HG03558 (cell line): ENCODE results near the gene STYK1.
A peak's percentile ranks its signal among the peaks of the same experiment; 100 is the strongest.
"Not testable (repeated sequence)": the region's sequence is repeated elsewhere in the genome, so short reads cannot be mapped to it uniquely, and the experiment has no call there.

Source experiments
- ATAC-seq: cut with Tn5 transposase; IDR thresholded peaks from one replicate; pipeline ENCODE4 v1.9.1; 2021; ENCODE audit warnings: moderate number of reproducible peaks; ENCODE audit not compliant: unreplicated experiment; ENCODE audit errors: extremely low read depth

STYK1 gene

DNA sequence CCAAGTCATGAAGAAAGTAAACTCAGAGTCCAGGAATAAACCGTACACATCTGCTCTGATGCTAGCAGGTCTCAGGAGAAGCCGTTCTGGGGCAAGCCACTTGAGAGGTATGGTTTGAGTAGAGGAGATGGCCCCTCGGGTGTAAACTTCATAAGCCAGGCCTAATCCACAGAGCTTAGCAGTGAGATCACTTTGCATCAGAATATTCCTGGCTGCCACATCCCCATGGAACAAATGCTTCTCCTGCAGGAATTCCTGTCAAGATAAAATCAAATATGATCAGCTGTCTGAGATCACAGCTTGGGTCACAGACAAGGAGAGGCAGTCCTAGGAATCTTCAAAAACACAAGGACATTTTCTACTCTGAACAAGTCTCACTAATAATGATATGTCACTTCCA, 49.2 kb downstream of the STYK1 start:
- ATAC-seq: no peak

DNA sequence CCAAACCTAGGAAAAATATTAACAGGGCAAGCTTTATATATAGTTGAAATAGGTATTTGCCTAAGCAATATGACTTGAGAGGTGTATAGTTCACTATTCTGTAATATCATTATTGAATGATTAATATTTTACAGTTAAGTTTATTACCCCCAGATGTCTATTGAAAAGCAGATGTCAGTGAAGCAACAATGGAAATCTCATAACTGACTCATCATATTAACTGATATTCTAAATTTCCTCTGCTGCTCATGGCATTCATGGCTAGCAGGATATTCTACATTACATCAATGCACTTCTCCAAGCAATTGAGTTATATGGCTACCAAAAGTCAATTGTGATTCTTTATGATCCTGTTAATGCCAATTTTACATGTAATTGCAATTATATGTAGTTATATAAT, 50.7 kb downstream of the STYK1 start:
- no peak for ATAC-seq

DNA sequence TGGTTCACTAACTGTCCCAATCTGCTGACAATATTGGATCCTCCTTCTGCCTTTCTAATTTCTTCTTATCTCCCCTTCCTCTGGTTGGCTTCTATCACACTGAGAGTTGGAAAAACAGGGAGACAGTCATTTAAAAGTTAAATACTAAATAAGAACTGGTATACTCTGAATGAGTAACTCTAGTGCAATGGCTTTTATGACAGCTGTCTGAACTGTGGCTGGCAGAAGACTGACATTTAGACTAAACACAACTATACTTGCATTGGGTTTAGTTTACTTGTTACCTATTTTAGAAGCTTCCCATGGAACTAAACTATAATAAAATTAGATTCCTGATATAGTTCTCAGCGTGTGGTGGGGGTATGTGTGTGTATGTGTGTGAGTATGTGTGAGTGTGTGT, 52.6 kb downstream of the STYK1 start:
- no peak for ATAC-seq

DNA sequence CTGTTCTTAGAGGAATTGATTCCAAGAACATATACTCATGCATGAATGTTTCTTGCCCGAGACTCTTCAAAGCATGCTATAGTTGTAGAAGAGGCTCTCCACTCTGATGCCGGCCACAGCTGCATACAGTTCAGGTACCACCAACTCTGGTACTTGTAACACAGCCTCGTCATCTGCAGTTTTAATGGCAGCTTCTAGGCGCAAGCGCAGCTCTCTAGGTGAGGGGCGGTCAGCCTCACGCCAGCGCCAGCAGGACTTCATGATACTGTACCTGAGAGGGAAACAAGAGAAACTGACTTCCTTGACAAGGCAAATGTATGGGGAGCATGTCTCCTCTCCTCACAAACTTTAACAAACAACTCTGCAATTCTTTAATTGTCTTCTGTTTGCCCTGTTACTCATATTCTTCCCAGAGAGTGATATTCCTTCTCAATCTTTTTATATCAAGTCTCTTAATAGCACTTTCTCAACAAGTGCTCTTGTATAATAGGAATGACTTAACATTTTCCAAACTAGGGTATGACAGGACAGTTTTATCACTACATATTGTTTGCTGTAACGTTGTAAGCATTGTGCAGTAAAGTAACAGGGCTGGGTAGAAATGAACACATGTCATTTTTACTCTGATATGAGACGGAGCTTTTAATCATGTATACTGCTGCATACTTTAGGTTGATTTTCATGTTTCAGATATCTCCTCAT, 53.6 kb downstream of the STYK1 start:
- no peak for ATAC-seq

DNA sequence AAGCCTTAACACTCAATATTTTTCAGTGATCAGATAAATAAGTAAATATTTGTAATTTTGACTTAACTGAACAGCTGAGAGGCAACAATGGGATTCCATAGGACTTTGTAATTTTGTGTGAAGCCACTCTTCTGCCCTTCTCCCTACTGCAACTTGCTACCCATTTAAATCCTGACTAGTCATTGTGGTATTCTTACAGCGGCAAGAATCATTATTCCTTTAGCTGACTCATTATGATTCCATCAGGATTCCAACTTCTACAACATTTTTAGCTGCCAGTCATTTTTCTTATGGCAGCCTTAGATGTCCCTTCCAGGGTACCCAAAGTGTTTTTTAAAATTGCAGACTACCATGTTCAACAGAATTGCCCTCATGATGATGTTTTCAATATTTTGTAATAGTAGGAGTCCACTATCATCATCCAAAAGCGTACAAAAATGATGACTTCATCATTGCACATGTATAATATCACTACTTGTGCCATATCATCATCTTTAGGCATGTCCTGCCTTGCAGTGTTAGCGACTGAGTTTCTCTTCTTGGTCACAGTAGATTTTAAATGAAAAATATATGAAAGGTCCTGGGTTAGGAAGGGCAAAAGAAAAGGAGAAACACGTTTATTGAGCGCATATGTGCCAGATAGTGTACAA, 55.4 kb downstream of the STYK1 start:
- no peak for ATAC-seq

DNA sequence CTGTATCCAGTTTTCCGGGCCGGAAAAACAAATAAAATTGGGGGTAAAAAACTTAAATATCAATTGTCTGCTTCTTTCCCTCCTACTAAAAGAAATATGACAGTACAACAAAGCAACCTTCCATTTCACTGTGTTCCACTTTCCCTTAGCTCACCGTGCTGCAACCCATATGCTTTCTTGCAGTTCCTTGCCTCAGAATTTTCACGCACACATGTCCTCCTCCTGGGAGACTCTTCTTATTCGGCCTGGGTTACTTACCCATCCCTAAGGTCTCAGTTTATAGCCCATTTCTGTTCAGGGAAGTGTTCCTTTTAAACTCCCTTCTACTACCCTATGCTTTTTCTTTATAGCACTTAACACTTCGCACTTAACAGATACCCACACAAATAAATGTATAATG, 56.0 kb downstream of the STYK1 start:
- no peak for ATAC-seq

DNA sequence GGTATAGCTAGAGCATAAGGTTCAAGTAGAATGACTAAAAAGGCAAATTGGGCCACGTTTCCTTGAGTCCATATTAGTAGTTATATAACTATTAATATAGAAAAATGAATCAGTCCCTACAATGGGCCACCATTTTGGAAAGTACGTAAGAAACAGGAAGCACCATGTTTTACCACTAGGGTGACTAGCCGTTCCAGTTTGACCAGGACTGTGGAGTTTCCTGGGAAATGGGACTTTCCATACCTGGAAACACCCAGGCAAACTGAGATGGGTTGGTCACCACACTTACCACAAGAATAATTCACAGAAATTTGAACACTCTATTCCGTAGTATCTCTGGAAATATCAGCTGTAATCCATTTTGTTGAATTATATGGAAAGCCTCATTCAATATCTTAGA, 58.3 kb downstream of the STYK1 start:
- ATAC-seq: no peak

DNA sequence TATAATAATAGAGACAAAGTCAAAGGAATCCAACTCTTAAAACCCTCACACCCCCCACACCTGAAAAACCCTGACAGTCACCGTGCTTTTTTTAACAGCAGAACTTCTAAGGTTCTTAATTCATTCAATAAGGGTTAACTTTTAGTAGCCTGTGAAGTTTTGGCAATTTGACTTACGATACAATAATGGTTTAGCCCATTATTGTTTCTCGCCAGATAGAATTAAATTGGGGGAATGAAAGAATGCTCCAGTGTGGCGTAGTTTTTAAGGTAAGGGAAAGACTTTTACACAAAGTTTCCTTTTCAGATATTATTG, 59.8 kb downstream of the STYK1 start:
- ATAC-seq: no peak

DNA sequence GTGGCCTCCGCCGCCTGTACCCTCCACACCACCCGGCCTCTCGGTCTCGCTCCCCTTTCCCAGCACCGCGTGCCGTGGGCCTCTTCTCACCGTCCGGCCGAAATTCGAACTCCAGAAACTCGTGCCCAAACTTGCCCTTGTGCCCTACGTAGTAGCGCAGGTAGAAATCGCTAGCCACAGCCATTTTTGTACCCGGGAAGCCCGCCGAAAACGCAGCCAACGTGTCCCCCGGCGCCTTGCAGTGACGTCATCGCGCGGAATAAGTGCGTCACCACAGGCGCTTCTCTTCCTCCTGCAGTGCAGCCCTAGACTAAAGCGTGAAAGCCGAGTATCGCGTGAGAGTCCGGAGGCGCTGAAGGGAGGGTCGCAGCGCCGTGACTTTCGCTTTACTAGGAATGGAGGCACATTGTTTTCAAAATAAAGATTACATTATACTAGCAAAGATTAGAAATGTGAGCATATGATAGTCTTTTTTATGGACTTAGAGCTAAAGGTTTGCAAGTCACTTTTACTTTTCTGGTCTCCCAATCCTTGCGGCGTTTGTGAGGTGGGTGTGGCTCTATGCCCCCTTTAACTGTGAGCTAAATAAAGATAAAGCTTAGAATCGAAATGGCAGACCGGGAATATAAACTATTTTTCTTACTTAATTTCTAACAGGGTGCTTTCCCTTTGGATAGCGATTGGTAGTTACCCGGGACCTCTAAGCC, 60.4 kb downstream of the STYK1 start, which contains the start of gene MAGOHB:
TSS of gene MAGOHB (minus strand) at position 261 of the 707 bp plus-strand sequence. CDS start at position 184, 77 bp downstream.
- peak; percentile 86 for ATAC-seq

DNA sequence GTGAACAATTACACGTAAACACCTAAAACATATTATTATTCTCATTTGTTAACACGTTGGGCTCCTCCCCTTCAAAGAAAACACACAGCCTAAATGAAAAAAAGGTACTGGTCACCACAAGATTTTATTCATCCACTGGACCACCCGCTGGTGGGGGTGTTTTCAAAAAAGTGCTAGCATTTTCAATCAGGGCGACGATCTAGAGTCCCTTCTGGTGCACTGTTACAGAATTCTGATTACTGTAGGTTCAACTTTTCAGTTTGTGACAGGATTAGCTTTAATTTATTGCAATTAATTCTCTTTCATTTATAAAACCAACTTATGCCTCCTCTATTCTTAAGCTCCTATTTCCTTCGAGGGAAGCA, 60.9 kb downstream of the STYK1 start:
- ATAC-seq: no peak

DNA sequence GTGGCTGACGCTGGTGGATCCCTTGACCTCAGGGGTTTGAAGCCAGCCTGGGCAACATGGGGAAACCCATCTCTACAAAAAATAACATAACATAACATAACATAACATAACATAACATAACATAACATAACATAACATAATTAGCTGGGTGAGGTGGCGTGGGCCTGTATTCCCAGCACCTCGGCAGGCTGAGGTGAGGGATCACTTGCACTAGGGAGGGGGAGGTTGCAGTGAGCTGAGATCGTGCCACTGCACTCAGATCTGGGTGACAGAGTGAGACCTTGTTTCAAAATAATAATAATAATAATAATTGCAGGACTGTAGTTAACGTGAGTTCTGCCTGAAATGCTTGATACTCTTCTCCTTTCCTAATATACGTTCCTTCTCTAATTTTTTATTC, 61.7 kb downstream of the STYK1 start:
- ATAC-seq: no peak

DNA sequence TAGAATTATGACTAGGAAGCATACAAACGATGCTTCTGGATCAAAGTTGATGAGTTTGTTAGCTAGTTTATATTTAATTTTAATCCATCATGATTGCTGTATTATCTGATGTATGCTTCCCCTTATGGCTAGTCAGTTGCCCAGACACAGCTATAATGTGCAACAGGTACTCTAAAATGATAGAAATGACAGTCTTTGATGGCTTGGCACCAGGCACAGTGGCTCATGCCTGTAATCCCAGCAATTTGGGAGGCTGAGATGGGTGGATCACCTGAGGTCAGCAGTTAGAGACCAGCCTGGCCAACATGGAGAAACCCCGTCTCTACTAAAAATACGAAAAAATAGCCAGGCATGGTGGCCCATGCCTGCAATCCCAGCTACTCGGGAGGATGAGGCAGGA, 62.6 kb downstream of the STYK1 start:
- not testable (repeated sequence) for ATAC-seq

DNA sequence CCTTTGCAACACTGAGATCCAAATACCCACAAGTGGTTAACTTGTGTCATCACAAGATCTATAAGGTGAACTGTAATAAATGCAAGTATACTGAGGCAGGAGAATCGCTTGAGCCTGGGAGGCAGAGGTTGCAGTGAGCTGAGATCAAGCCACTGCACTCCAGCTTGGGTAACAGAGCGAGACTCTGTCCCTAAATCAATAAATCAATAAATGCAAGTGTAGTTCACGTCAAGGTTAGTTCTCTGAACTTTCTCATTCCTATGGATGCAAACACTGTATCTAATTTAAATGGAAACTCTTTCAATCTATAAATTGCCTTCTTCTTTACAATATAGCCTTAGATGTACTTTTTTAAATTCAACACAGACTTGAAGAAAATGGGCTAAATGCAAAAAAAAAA, 63.7 kb downstream of the STYK1 start:
- ATAC-seq: no peak

DNA sequence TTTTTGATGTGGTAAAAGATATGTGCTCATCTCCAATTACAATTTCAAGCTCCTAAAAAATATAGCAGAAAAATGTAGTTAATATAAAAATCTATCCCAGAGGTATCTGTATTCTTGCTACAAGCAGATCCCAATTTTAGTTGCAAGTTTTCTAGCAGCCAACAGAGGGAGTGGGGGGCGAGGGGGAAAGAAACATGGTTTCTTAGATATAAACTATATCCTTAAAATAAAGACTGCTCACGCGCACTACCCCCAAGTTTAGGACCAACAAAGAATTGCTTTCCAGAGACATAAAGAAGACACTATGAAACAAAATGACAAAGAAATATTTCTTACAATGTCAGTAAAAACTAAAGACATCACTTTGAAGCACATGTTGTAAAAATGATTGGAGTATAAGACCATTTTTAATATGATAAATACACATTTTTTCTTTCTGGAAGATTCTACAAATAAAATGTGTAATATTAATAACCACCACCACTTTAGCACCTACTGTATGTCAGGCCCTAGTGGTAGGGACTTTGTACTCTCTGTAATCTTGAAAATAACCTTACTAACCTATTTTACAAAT, 65.9 kb downstream of the STYK1 start:
- no peak for ATAC-seq

DNA sequence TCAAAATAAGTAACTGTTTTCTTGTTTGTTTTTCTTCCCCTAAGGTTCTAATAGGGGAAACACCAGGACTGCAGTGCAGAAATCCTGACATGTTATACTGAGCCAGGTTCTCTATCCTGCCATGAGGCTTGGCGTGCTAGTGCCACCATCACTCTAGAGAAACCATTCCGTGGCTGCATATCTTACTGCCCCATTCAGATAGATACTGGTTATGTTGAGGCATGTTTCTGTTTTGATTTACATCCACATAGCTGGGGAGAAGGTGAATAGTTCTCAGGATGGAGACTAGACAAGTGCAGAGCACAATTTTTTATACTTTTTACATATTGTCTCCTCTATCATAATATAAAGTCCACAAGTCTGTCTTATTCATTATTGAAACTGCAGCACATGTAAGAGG, 72.0 kb downstream of the STYK1 start:
- ATAC-seq: no peak

DNA sequence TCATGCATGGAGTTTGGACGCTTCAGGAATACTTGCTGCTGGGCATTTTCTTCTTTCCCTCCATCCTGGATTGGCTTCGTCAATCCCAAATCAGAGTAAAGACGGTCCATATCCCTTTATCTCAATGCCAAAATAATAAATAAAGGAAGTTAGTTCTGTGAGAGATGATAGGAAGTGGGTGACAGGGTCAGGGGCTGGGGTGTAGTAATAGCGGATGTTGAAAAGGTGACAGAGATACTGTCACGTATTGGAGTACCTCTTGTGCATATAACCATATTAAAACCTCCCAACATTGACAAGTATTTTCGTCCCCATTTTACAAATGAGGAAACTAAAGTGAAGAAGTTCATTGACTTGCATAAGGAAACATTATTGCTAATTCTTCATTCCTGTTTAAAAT, 72.9 kb downstream of the STYK1 start:
- no peak for ATAC-seq

DNA sequence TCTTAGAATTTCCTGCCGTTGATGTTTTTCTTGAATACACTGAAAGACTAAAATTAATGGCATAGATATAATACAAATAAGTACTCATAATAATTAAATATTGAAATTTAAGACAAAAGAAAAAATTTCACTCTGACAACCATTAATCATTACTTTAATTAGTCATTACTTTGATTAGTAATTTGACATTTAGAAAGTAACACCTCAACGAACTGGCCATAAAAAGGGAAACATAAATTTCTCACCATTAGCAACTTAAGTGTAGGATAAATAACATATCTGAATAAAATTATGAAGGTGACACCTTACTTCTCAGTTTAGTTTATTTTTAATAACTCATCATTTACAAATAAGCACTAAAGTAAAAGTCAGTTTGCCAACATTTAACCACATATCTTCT, 78.0 kb downstream of the STYK1 start:
- no peak for ATAC-seq

DNA sequence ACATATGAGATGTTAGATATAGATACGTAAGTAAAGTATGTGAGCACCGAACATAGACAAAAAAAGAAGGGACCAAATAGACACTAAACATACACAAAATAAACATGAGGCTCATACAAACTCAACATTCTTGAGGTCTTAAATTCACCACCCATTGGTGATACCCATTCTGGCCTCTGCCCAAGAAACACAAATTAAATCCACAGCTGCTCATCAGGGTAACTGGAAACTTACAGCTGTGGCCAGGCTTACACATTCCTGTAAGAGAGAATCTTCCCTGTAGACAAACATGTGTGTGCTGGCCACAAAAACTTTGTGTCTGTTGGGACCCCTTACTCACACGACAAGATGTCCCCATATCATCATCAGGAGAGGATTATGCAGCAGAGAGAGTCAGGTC, 82.9 kb downstream of the STYK1 start:
- no peak for ATAC-seq

DNA sequence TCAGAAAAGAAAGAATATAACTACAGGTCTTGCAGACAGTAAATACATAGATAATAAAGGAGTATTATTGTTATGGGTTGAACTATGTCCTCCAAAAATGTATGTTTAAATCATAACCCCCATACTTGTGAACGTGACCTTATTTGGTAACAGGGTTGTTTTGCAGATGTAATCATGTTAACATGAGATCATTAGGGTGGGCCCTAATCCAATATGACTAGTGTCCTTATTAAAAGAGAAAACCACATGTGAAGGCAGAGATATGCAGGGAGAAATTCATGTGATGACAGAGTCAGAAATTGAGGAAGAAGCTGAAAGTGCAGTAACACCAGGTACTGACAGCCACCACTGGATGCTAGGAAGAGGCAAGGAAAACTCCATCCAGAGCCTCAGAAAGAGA, 89.4 kb downstream of the STYK1 start:
- ATAC-seq: no peak

DNA sequence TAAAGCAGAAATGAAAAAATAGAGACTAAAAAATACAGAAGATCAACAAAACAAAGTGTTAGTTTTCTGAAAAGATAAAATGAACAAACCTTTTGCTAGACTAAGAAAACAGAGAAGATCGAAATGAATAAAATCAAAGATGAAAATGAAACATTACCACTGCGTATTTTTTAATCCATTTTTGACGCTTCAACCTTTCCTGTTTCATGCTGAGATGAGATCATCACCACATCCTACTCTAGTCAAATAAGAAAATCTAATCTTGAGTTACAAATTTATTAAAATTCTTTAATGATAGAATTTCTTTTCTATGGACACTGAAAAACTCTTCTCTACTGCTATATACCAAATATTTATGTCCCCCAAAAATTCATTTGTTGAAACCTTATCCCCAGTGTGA, 91.1 kb downstream of the STYK1 start:
- no peak for ATAC-seq

DNA sequence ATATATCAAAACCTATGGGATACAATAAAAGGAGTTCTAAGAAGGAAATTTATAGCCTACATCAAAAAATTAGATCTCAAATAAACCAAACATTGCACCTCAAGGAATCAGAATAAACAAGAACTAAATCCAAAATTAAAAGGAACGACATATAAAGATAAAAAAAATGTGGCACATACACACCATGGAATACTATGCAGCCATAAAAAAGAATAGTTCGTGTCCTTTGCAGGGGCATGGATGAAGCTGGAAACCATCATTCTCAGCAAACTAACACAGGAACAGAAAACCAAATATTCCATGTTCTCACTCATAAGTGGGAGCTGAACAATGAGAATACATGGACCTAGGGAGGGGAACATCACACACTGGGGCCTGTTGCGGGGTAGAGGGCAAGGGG, 91.7 kb downstream of the STYK1 start:
- not testable (repeated sequence) for ATAC-seq
